Kidney (tissue), 14 donors: ENCODE data around the gene SBF2. TPM values are rescaled to one million over a fixed set of nuclear protein-coding genes. Genes with fewer than 3 reads are reported as not detected.

Experiments
- DNase-seq, 5 donors: peaks; one replicate each; pipeline ENCODE4 v3.0.0-alpha.2; 2013 to 2020
- FAIRE-seq: peaks from 2 replicates; lab custom pipeline; 2012; peaks lifted over from hg19 to GRCh38; lab: Jason Lieb, UNC
- H3K27ac ChIP-seq, 2 donors: one replicate each; pipeline ENCODE4 v1.7.0; 2013; ENCODE audit warnings: low read depth in 2 of 2, low read length in 2 of 2, inconsistent platforms in 1 of 2
- H3K27me3 ChIP-seq: one replicate; pipeline ENCODE4 v1.7.1; 2013; ENCODE audit warnings: low read length, inconsistent platforms; ENCODE audit not compliant: control insufficient read depth, insufficient read depth
- H3K36me3 ChIP-seq, 3 donors: one replicate each; pipeline versions ENCODE4 v1.7.0 to v1.7.1; 2013; ENCODE audit warnings: low read length in 3 of 3, control low read depth in 1 of 3, inconsistent platforms in 1 of 3; ENCODE audit not compliant: insufficient read depth in 3 of 3, control insufficient read depth in 2 of 3
- H3K4me1 ChIP-seq, 3 donors: one replicate each; pipeline versions ENCODE4 v1.7.0 to v1.7.1; 2013; ENCODE audit warnings: low read length in 3 of 3, inconsistent platforms in 1 of 3, low read depth in 1 of 3; ENCODE audit not compliant: control insufficient read depth in 2 of 3, insufficient read depth in 2 of 3
- H3K4me3 ChIP-seq, 3 donors: one replicate each; pipeline versions ENCODE4 v1.7.0 to v1.8.1; 2013; ENCODE audit warnings: low read length in 3 of 3, control low read depth in 1 of 3, inconsistent platforms in 1 of 3
- H3K9ac ChIP-seq, 3 donors: one replicate each; pipeline versions ENCODE4 v1.7.0 to v1.7.1; 2013; ENCODE audit warnings: low read length in 3 of 3, control low read depth in 1 of 3, inconsistent platforms in 1 of 3
- H3K9me3 ChIP-seq, 3 donors: one replicate each; pipeline versions ENCODE4 v1.7.0 to v1.7.1; 2013; ENCODE audit warnings: low read length in 3 of 3, control low read depth in 1 of 3, inconsistent platforms in 1 of 3; ENCODE audit not compliant: control insufficient read depth in 2 of 3, insufficient read depth in 1 of 3
- intact Hi-C: fragments of 100-400 bp; cut with DNase I; formaldehyde crosslinking; loops from one replicate; pipeline ENCODE4 v1.11.1; 2022
- polyA plus RNA-seq: library from polyadenylated mRNA; stranded (reverse); fragments of 350-450 nt; fragmentation: Illumina TruSeq; extraction: RNeasy Lipid Tissue Mini Kit (QIAGEN cat#74804); gene quantifications from one replicate; pipeline ENCODE4 v1.2.3, GENCODE V29; 2014; ENCODE audit warnings: low read depth, low replicate concordance; ENCODE audit not compliant: insufficient read depth
- total RNA-seq: library from RNA; stranded (reverse); fragmentation: NEBNext Ultra II Directional; extraction: Animal tissue kit (Norgen Biotek cat#: 25700); gene quantifications from one replicate; pipeline ENCODE4 v1.2.1, GENCODE V29; 2021
- TF ChIP-seq, protein P1 (sequence below): IDR thresholded peaks from 3 replicates; pipeline ENCODE4 v1.5.1; 2012; ENCODE audit warnings: mild to moderate bottlenecking, moderate library complexity, borderline replicate concordance; ENCODE audit not compliant: insufficient read depth; ENCODE audit errors: extremely low read depth
- donor health status: control.
- donor health status: control.
- donor health status: control.
- donor health status: control.
- donor health status: control.
- donor health status: DM: yes; HTN: yes; CAD: no.
- donor health status: Normal renal cell carcinoma (clear cell type).

SBF2 gene
- total and polyA plus RNA-seq, 2 donors from 2014 or later = 13.1 to 55.4 TPM

DNA sequence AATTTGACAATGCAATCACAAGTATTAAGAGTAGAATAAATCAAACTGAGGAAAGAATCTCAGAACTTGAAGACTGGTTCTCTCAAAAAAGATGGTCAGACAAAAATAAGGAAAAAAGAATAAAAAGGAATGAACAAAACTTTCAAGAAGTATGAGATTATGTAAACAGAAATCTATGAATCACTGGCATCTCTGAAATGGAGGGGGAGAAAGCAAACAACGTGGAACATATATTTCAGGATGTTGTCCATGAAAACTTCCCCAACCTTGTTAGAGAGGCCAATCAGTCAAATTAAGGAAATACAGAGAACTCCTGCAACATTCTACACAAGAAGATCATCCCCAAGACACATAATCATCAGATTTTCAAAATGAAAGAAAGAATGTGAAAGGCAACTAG is 235.7 kb downstream of the SBF2 start:
- Histone ChIP-seq H3K36me3 (no peaks in the 10 kb centered on the region), H3K9me3 (peaks cover 0 to 15% (median 0%) of the 10 kb centered on the region in 3 donors), H3K4me3 (no peak overlapping the region), H3K4me1 (no peaks in the 10 kb centered on the region), H3K27ac (no peak overlapping the region), H3K27me3 (no peaks in the 10 kb centered on the region), H3K9ac (no peak overlapping the region)
- FAIRE-seq (no peak), DNase-seq (no peak)
- intact Hi-C loops = no loop called here
- TF ChIP-seq, protein P1, sequence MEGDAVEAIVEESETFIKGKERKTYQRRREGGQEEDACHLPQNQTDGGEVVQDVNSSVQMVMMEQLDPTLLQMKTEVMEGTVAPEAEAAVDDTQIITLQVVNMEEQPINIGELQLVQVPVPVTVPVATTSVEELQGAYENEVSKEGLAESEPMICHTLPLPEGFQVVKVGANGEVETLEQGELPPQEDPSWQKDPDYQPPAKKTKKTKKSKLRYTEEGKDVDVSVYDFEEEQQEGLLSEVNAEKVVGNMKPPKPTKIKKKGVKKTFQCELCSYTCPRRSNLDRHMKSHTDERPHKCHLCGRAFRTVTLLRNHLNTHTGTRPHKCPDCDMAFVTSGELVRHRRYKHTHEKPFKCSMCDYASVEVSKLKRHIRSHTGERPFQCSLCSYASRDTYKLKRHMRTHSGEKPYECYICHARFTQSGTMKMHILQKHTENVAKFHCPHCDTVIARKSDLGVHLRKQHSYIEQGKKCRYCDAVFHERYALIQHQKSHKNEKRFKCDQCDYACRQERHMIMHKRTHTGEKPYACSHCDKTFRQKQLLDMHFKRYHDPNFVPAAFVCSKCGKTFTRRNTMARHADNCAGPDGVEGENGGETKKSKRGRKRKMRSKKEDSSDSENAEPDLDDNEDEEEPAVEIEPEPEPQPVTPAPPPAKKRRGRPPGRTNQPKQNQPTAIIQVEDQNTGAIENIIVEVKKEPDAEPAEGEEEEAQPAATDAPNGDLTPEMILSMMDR = no peak

DNA sequence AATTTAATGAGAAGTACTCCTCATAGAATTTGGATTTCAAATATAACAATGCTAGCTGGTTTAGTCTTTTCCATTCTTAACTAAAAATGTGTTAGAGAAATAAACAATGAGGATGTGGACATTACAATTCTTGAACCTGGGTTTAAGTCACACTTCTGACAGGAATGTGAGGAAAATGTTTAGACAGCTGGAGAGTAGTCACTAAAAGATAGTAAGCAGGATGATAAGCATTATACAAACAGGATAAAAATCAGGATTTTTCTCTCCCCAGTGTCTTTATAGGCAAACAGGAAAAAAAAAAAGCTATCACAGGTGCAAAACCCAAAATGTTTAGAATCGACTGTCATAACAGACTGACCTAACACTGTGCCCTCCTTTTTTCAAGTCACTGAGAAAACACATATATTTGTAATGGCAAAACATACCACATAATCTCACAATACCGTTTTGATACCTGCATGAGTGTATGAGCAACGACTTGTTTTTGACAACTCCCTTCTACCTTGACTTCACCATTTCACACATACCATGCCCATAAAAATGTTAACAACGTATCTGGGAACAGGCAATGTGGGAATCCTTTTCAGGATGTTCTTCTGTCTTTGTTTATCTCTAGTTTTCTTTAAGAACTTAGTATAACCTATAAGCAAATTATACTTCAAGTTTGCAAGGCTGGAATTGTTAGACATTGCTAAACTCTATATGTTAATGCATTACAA is 242.0 kb downstream of the SBF2 start:
- Histone ChIP-seq H3K9me3 (no peaks in the 10 kb centered on the region), H3K36me3 (no peaks in the 10 kb centered on the region), H3K27me3 (no peaks in the 10 kb centered on the region), H3K4me1 (no peaks in the 10 kb centered on the region), H3K9ac (no peak overlapping the region), H3K27ac (no peak overlapping the region), H3K4me3 (no peak overlapping the region)
- TF ChIP-seq, protein P1 = no peak
- DNase-seq = no peak
- intact Hi-C loops = no loop called here
- peak; percentile 11 for FAIRE-seq

DNA sequence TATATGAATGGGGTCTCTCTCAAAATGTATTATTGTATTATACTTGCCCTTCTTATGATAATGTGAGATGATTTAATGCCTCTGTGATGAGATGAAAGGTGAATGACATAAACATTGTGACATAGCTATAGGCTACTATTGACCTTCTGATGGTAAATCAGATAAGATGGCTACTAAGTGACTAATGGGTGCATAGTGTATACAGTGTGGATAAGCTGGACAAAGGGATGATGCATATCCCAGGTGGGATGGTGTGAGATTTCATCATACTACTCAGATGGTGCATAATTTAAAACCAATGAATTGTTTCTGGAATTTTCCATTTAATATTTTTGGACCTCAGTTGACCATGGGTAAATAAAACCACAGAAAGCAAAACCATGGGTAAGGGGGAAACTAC is 243.5 kb downstream of the SBF2 start:
- intact Hi-C loops = no loop called here
- no peaks in the 10 kb centered on the region for H3K9me3 ChIP-seq

More for the DNA sequence above, 243.5 kb downstream of the SBF2 start:
- TF ChIP-seq, protein P1 = no peak
- no peak overlapping the region for H3K27ac ChIP-seq
- H3K36me3 ChIP-seq = no peaks in the 10 kb centered on the region
- no peak for FAIRE-seq
- no peak overlapping the region for H3K4me3 ChIP-seq
- no peaks in the 10 kb centered on the region for H3K27me3 ChIP-seq
- H3K9ac ChIP-seq = no peak overlapping the region
- H3K4me1 ChIP-seq = no peaks in the 10 kb centered on the region
- no peak for DNase-seq
